IMR-90 (cell line): ENCODE measurements around the gene NCLN. TPM values are rescaled to one million over a fixed set of nuclear protein-coding genes. Genes with fewer than 3 reads are reported as not detected.

Experiments
- ATAC-seq: fragments of 200-7000 bp; cut with Tn5 transposase; 2 replicates; pipeline ENCODE4 v1.9.1; 2020; ENCODE audit warnings: low read depth, mild to moderate bottlenecking, moderate library complexity
- BruUV-seq: library from RNA; stranded (reverse); fragments of 400-500 nt; replicated peaks from 2 replicates; lab custom pipeline; 2021; lab: Mats Ljungman, UMichigan
- CTCF ChIA-PET: fragments of 300-600 bp; formaldehyde crosslinking; extraction: SDS; loops from one replicate; lab custom pipeline; 2021; ENCODE audit warnings: antibody characterized with exemption; lab: Yijun Ruan, JAX
- POLR2A ChIA-PET: fragments of 300-600 bp; sonication (Branson Sonifier 250); formaldehyde crosslinking; loops from one replicate; lab custom pipeline; 2022; ENCODE audit warnings: antibody characterized with exemption; ENCODE audit not compliant: unreplicated experiment; lab: Charles Lee
- DNase-seq: peaks from one replicate; pipeline ENCODE4 v3.0.0; 2013
- H2AFZ ChIP-seq: replicated peaks from 2 replicates; pipeline ENCODE3; 2013; ENCODE audit warnings: low read length, mild to moderate bottlenecking; ENCODE audit not compliant: poor library complexity
- H2AK5ac ChIP-seq: 2 replicates; pipeline ENCODE4 v1.6.1; 2013; ENCODE audit warnings: low read depth, low read length, inconsistent platforms
- H2AK9ac ChIP-seq: replicated peaks from 2 replicates; pipeline ENCODE3; 2013; ENCODE audit warnings: mild to moderate bottlenecking, low read depth, low read length, moderate library complexity; ENCODE audit not compliant: poor library complexity
- H2BK120ac ChIP-seq: 2 replicates; pipeline ENCODE4 v1.6.1; 2013; ENCODE audit warnings: low read depth, low read length, inconsistent platforms
- H2BK15ac ChIP-seq: 3 replicates; pipeline ENCODE4 v1.6.1; 2013; ENCODE audit warnings: low read depth, low read length, inconsistent platforms
- H2BK20ac ChIP-seq: 2 replicates; pipeline ENCODE4 v1.6.1; 2013; ENCODE audit warnings: low read depth, mild to moderate bottlenecking, inconsistent platforms, low read length, moderate library complexity
- H2BK5ac ChIP-seq: 2 replicates; pipeline ENCODE4 v1.6.1; 2013; ENCODE audit warnings: mild to moderate bottlenecking, low read depth, low read length, inconsistent platforms; ENCODE audit not compliant: poor library complexity, severe bottlenecking
- H3K14ac ChIP-seq: replicated peaks from 2 replicates; pipeline ENCODE4 v1.6.1; 2013; ENCODE audit warnings: low read depth, low read length, inconsistent platforms
- H3K18ac ChIP-seq: 2 replicates; pipeline ENCODE4 v1.6.1; 2013; ENCODE audit warnings: low read depth, low read length, control low read depth
- H3K23ac ChIP-seq: 2 replicates; pipeline ENCODE4 v1.6.1; 2013; ENCODE audit warnings: low read depth, low read length, inconsistent platforms
- H3K27ac ChIP-seq: 2 replicates; pipeline ENCODE4 v1.5.1; 2013; ENCODE audit warnings: mild to moderate bottlenecking, control low read depth, low read length; ENCODE audit not compliant: insufficient read depth
- H3K27me3 ChIP-seq: 2 replicates; pipeline ENCODE4 v1.6.1; 2013; ENCODE audit warnings: low read length; ENCODE audit not compliant: control insufficient read depth, insufficient read depth
- H3K36me3 ChIP-seq: 2 replicates; pipeline ENCODE4 v1.6.1; 2013; ENCODE audit warnings: low read length, mixed read lengths; ENCODE audit not compliant: control insufficient read depth, insufficient read depth
- H3K4ac ChIP-seq: 2 replicates; pipeline ENCODE4 v1.6.1; 2013; ENCODE audit warnings: low read depth, low read length, inconsistent platforms
- H3K4me1 ChIP-seq: 2 replicates; pipeline ENCODE4 v1.6.1; 2013; ENCODE audit warnings: low read length, mixed read lengths; ENCODE audit not compliant: control insufficient read depth, insufficient read depth
- H3K4me2 ChIP-seq: 2 replicates; pipeline ENCODE4 v1.6.1; 2013; ENCODE audit warnings: low read depth, mild to moderate bottlenecking, control low read depth, low read length, moderate library complexity
- H3K4me3 ChIP-seq: 2 replicates; pipeline ENCODE4 v1.5.1; 2013; ENCODE audit warnings: low read depth, mild to moderate bottlenecking, control low read depth, low read length, moderate library complexity; ENCODE audit not compliant: insufficient read depth
- H3K56ac ChIP-seq: 2 replicates; pipeline ENCODE4 v1.6.1; 2013; ENCODE audit warnings: low read length, inconsistent platforms; ENCODE audit not compliant: insufficient read depth; ENCODE audit errors: extremely low read depth
- H3K79me1 ChIP-seq, 2 experiments: 2 replicates each; pipeline ENCODE4 v1.6.1; 2013; ENCODE audit warnings: low read length in 2 of 2, inconsistent platforms in 1 of 2, low read depth in 1 of 2
- H3K9ac ChIP-seq: 2 replicates; pipeline ENCODE4 v1.6.1; 2013; ENCODE audit warnings: low read depth, low read length, control low read depth
- H3K9me1 ChIP-seq: 2 replicates; pipeline ENCODE4 v1.6.1; 2013; ENCODE audit warnings: low read length, inconsistent platforms; ENCODE audit not compliant: insufficient read depth
- H3K9me3 ChIP-seq: 2 replicates; pipeline ENCODE4 v1.6.1; 2013; ENCODE audit warnings: low read length; ENCODE audit not compliant: control insufficient read depth, insufficient read depth
- H4K20me1 ChIP-seq: 2 replicates; pipeline ENCODE4 v1.6.1; 2013; ENCODE audit warnings: low read length, inconsistent platforms; ENCODE audit not compliant: insufficient read depth
- H4K5ac ChIP-seq: 2 replicates; pipeline ENCODE4 v1.6.1; 2013; ENCODE audit warnings: mild to moderate bottlenecking, low read depth, low read length, control low read depth
- H4K8ac ChIP-seq, 2 experiments: 2 replicates each; pipeline ENCODE4 v1.6.1; 2013; ENCODE audit warnings: low read depth in 2 of 2, low read length in 2 of 2, control low read depth in 1 of 2, inconsistent platforms in 1 of 2
- H4K91ac ChIP-seq: 2 replicates; pipeline ENCODE4 v1.6.1; 2013; ENCODE audit warnings: low read depth, low read length, inconsistent platforms; ENCODE audit not compliant: insufficient read depth
- CEBPB ChIP-seq: IDR thresholded peaks from 2 replicates; pipeline ENCODE4 v1.6.1; 2012; ENCODE audit warnings: low read depth, low read length, improper control_type of control experiment
- FOS ChIP-seq: fragments of 150-350 bp; IDR thresholded peaks from 2 replicates; pipeline ENCODE4 v1.6.1; 2016; ENCODE audit warnings: low read depth, low read length
- MAFK ChIP-seq: IDR thresholded peaks from 2 replicates; pipeline ENCODE4 v1.6.1; 2012; ENCODE audit warnings: low read depth, low read length, improper control_type of control experiment
- MAZ ChIP-seq: IDR thresholded peaks from 2 replicates; pipeline ENCODE4 v1.6.1; 2012; ENCODE audit warnings: low read depth, mild to moderate bottlenecking, low read length, improper control_type of control experiment, moderate library complexity, borderline replicate concordance
- MXI1 ChIP-seq: IDR thresholded peaks from 2 replicates; pipeline ENCODE4 v1.6.1; 2012; ENCODE audit warnings: low read depth, mild to moderate bottlenecking, low read length, moderate library complexity, borderline replicate concordance
- NFE2L2 ChIP-seq: fragments of 150-350 bp; IDR thresholded peaks from 2 replicates; pipeline ENCODE4 v1.6.1; 2016; ENCODE audit warnings: low read depth, mild to moderate bottlenecking, low read length
- POLR2A ChIP-seq: IDR thresholded peaks from 2 replicates; pipeline ENCODE4 v1.6.1; 2012; ENCODE audit warnings: mild to moderate bottlenecking, low read depth, low read length
- RAD21 ChIP-seq: IDR thresholded peaks from 2 replicates; pipeline ENCODE4 v1.6.1; 2012; ENCODE audit warnings: low read length, improper control_type of control experiment
- RCOR1 ChIP-seq: IDR thresholded peaks from 2 replicates; pipeline ENCODE4 v1.6.1; 2012; ENCODE audit warnings: mild to moderate bottlenecking, low read length, improper control_type of control experiment; ENCODE audit not compliant: insufficient replicate concordance
- SMC3 ChIP-seq: fragments of 150-350 bp; IDR thresholded peaks from 2 replicates; pipeline ENCODE4 v1.6.1; 2016; ENCODE audit warnings: low read depth, mild to moderate bottlenecking, antibody characterized with exemption, low read length, moderate library complexity
- WGBS, 2 experiments: methylation state at CpG; one replicate each; pipeline versions ENCODE4 v1.1.5 to v1.1.7; 2013; ENCODE audit warnings: missing lambda C conversion rate in 2 of 2; ENCODE audit not compliant: insufficient read length in 1 of 2; ENCODE audit errors: extremely low coverage in 2 of 2; 5-methylcytosine and 5-hydroxymethylcytosine counted together
- dilution Hi-C: fragments of 300-500 bp; cut with HindIII; formaldehyde crosslinking; loops from one replicate; pipeline ENCODE4 v1.14.3; 2018; ENCODE audit warnings: low sequenced_read_pairs; ENCODE audit not compliant: unreplicated experiment
- in situ Hi-C: fragments of 300-500 bp; cut with MboI; formaldehyde crosslinking; loops from 3 replicates; pipeline ENCODE4 v1.14.3; 2019; ENCODE audit warnings: low sequenced_read_pairs, inconsistent platforms, mixed read lengths
- intact Hi-C: fragments of 100-400 bp; cut with micrococcal nuclease; formaldehyde crosslinking; loops from 2 replicates; pipeline ENCODE4 v1.10.0; 2022
- polyA plus RNA-seq, 3 experiments: library from polyadenylated mRNA; depleted of rRNA; stranded (reverse); fragments of >200 nt; gene quantifications; 2 replicates each; pipeline ENCODE4 v1.2.3, GENCODE V29; 2012; ENCODE audit warnings: low replicate concordance in 1 of 3
- total RNA-seq: library from RNA; depleted of rRNA; stranded (reverse); fragments of >200 nt; gene quantifications from 2 replicates; pipeline ENCODE4 v1.2.3, GENCODE V29; 2012
- TF ChIP-seq, protein P1 (sequence below): fragments of 150-350 bp; IDR thresholded peaks from 2 replicates; pipeline ENCODE4 v1.6.1; 2017; ENCODE audit warnings: mild to moderate bottlenecking, antibody characterized with exemption, low read length, low read depth
- TF ChIP-seq, protein P2 (sequence below): fragments of 150-350 bp; IDR thresholded peaks from 2 replicates; pipeline ENCODE4 v1.6.1; 2016; ENCODE audit warnings: low read depth, mild to moderate bottlenecking, low read length, moderate library complexity, borderline replicate concordance
- TF ChIP-seq, protein P3 (sequence below): conservative IDR thresholded peaks from 2 replicates; pipeline ENCODE4 v1.5.1; 2012; ENCODE audit warnings: mild to moderate bottlenecking, low read depth, low read length, improper control_type of control experiment

The NCLN gene
- total and polyA plus RNA-seq, 2 of the 4 experiments (the other 2 are of a cell fraction) = 32.8 to 90.8 TPM

DNA sequence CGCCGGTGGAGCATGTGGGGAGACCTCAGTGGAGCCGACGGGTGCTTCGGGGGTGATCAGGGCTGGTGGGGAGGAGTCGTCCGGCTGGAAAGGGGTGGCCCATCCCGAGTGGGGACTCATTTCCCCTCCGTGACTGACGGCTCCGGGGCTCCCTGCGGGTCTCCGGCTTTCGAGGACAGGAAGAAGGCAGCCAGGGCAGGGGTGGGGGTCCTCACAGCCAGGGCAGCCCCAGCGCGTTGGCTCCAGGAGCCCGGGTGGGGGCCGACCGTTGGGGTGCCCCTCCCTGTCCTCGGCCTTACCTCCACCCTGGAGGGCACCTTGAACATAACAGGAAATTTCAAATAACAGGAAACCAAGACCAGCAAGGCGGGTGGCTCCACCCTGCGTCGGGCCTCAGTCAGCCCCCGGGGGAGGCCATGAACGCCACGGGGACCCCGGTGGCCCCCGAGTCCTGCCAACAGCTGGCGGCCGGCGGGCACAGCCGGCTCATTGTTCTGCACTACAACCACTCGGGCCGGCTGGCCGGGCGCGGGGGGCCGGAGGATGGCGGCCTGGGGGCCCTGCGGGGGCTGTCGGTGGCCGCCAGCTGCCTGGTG, 7.3 kb upstream of the NCLN start, which contains the start of gene S1PR4:
TSS of gene S1PR4 (plus strand) at position 393 of the 596 bp plus-strand sequence. CDS start at position 417, 24 bp downstream.
- CTCF ChIA-PET = no interaction called here
- no peak within 1 kb of the TSS for H4K91ac ChIP-seq
- peaks cover 0 to 5% of the 10 kb centered on the region in 2 experiments; a peak in 1 of 4 replicates for H3K79me1 ChIP-seq
- no peak for ATAC-seq
- in situ Hi-C loops (no loop called here), intact Hi-C loops (no loop called here), dilution Hi-C loops (no loop called here)
- H2AFZ ChIP-seq = no peak within 1 kb of the TSS
- no peak within 1 kb of the TSS for H3K23ac ChIP-seq
- no peak for DNase-seq
- H2AK5ac ChIP-seq = no peak within 1 kb of the TSS; the same call in 1 of the 2 replicates
- no peaks in the 10 kb centered on the region for H3K9me3 ChIP-seq
- no peak within 1 kb of the TSS for H2BK15ac ChIP-seq
- no peak within 1 kb of the TSS for H3K9ac ChIP-seq
- no peak within 1 kb of the TSS for H4K8ac ChIP-seq
- H3K9me1 ChIP-seq = peaks cover 9% of the 10 kb centered on the region; the same call in 1 of the 2 replicates
- H2AK9ac ChIP-seq = no peak within 1 kb of the TSS
- H3K36me3 ChIP-seq = no peaks in the 10 kb centered on the region
- no peak within 1 kb of the TSS for H2BK20ac ChIP-seq
- no peak within 1 kb of the TSS for H3K4ac ChIP-seq
- TF ChIP-seq RCOR1 = no peak
- TF ChIP-seq RAD21 = no peak
- TF ChIP-seq MAFK = no peak
- TF ChIP-seq POLR2A = no peak
- TF ChIP-seq, protein P1, sequence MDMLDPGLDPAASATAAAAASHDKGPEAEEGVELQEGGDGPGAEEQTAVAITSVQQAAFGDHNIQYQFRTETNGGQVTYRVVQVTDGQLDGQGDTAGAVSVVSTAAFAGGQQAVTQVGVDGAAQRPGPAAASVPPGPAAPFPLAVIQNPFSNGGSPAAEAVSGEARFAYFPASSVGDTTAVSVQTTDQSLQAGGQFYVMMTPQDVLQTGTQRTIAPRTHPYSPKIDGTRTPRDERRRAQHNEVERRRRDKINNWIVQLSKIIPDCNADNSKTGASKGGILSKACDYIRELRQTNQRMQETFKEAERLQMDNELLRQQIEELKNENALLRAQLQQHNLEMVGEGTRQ = no peak
- TF ChIP-seq CEBPB = no peak
- TF ChIP-seq, protein P2, sequence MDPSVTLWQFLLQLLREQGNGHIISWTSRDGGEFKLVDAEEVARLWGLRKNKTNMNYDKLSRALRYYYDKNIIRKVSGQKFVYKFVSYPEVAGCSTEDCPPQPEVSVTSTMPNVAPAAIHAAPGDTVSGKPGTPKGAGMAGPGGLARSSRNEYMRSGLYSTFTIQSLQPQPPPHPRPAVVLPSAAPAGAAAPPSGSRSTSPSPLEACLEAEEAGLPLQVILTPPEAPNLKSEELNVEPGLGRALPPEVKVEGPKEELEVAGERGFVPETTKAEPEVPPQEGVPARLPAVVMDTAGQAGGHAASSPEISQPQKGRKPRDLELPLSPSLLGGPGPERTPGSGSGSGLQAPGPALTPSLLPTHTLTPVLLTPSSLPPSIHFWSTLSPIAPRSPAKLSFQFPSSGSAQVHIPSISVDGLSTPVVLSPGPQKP = no peak
- no peak for TF ChIP-seq MXI1
- no peak for TF ChIP-seq SMC3
- TF ChIP-seq MAZ = no peak
- no peak for TF ChIP-seq NFE2L2
- TF ChIP-seq, protein P3, sequence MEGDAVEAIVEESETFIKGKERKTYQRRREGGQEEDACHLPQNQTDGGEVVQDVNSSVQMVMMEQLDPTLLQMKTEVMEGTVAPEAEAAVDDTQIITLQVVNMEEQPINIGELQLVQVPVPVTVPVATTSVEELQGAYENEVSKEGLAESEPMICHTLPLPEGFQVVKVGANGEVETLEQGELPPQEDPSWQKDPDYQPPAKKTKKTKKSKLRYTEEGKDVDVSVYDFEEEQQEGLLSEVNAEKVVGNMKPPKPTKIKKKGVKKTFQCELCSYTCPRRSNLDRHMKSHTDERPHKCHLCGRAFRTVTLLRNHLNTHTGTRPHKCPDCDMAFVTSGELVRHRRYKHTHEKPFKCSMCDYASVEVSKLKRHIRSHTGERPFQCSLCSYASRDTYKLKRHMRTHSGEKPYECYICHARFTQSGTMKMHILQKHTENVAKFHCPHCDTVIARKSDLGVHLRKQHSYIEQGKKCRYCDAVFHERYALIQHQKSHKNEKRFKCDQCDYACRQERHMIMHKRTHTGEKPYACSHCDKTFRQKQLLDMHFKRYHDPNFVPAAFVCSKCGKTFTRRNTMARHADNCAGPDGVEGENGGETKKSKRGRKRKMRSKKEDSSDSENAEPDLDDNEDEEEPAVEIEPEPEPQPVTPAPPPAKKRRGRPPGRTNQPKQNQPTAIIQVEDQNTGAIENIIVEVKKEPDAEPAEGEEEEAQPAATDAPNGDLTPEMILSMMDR = no peak
- no peak for TF ChIP-seq FOS
- no peak within 1 kb of the TSS for H3K27ac ChIP-seq
- no peak within 1 kb of the TSS for H2BK120ac ChIP-seq
- no peak within 1 kb of the TSS for H4K5ac ChIP-seq
- H3K4me2 ChIP-seq = no peak within 1 kb of the TSS
- H3K14ac ChIP-seq = no peak within 1 kb of the TSS
- WGBS, 2 experiments = 84% methylated on average over 13 of the region's 42 CpGs; no CpG with 5 or more reads in 1 of the 2 experiments
- no peak within 1 kb of the TSS for H3K56ac ChIP-seq
- POLR2A ChIA-PET = no interaction called here
- no TSS peak for BruUV-seq
- H3K4me1 ChIP-seq = peaks cover 11% of the 10 kb centered on the region
- H3K27me3 ChIP-seq = no peaks in the 10 kb centered on the region
- H2BK5ac ChIP-seq = no peak within 1 kb of the TSS
- H3K18ac ChIP-seq = no peak within 1 kb of the TSS
- H4K20me1 ChIP-seq = no peaks in the 10 kb centered on the region
- no peak within 1 kb of the TSS for H3K4me3 ChIP-seq
